HG03095 (cell line): ENCODE results near the gene KCNK17.

Experiments used
- ATAC-seq: cut with Tn5 transposase; IDR thresholded peaks from one replicate; pipeline ENCODE4 v1.9.1; 2021; ENCODE audit warnings: moderate library complexity; ENCODE audit not compliant: unreplicated experiment

KCNK17 gene

GRCh38 chr6:39338397-39338796, 24.2 kb upstream of the KCNK17 start:
- no peak for ATAC-seq

- ATAC-seq: no peak
Measured at GRCh38 chr6:39335780-39336545, 21.7 kb upstream of the KCNK17 start.

GRCh38 chr6:39333644-39334438, 19.6 kb upstream of the KCNK17 start:
- ATAC-seq: no peak

GRCh38 chr6:39330476-39330875, 16.3 kb upstream of the KCNK17 start:
- ATAC-seq: no peak

GRCh38 chr6:39330057-39330456, 15.8 kb upstream of the KCNK17 start:
- ATAC-seq: peak; percentile 94

GRCh38 chr6:39328066-39328465, 13.8 kb upstream of the KCNK17 start:
- no peak for ATAC-seq

GRCh38 chr6:39327507-39327906, 13.3 kb upstream of the KCNK17 start:
- ATAC-seq: no peak

GRCh38 chr6:39322306-39322850, 8.2 kb upstream of the KCNK17 start, which contains the start of gene KCNK16:
KCNK16 (minus strand) TSS chr6:39322702; CDS start chr6:39322540, 162 bp downstream.
- no peak for ATAC-seq

GRCh38 chr6:39321761-39322160, 7.5 kb upstream of the KCNK17 start:
- no peak for ATAC-seq

- ATAC-seq: no peak
Measured at GRCh38 chr6:39320363-39320984, 6.3 kb upstream of the KCNK17 start.

GRCh38 chr6:39319621-39320362, 5.6 kb upstream of the KCNK17 start:
- no peak for ATAC-seq

- no peak for ATAC-seq
Measured at GRCh38 chr6:39317256-39317655, 3.0 kb upstream of the KCNK17 start.

GRCh38 chr6:39313526-39314272, 520 bp downstream of the KCNK17 start:
- no peak for ATAC-seq

- no peak for ATAC-seq
Measured at GRCh38 chr6:39312912-39313525, 1.2 kb downstream of the KCNK17 start.

- no peak for ATAC-seq
Measured at GRCh38 chr6:39310542-39310941, 3.7 kb downstream of the KCNK17 start.

GRCh38 chr6:39309942-39310531, 4.2 kb downstream of the KCNK17 start:
- ATAC-seq: no peak

- ATAC-seq: no peak
Measured at GRCh38 chr6:39307462-39307861, 6.8 kb downstream of the KCNK17 start.

GRCh38 chr6:39304951-39305350, 9.3 kb downstream of the KCNK17 start:
- ATAC-seq: no peak
